HepG2 (cell line): ENCODE results near the gene ADORA3. TPM values are rescaled to one million over a fixed set of nuclear protein-coding genes. Genes with fewer than 3 reads are reported as not detected.

Source experiments
- AKAP8 ChIP-seq: sonication (generic); formaldehyde crosslinking; IDR thresholded peaks from 2 replicates; pipeline ENCODE4 v1.5.1; 2020; ENCODE audit warnings: mild to moderate bottlenecking, missing genetic modification reagents
- HDAC2 ChIP-seq: sonication (generic); formaldehyde crosslinking; IDR thresholded peaks from 2 replicates; pipeline ENCODE4 v1.4.0; 2020; ENCODE audit warnings: missing genetic modification reagents
- NBN ChIP-seq: fragments of 450-650 bp; conservative IDR thresholded peaks from 2 replicates; pipeline ENCODE4 v1.6.1; 2017
- NONO ChIP-seq, 2 experiments: fragments of 450-650 bp in 1 of 2; sonication (generic) in 1 of 2; formaldehyde crosslinking in 1 of 2; IDR thresholded peaks in 1 of 2; conservative IDR thresholded peaks in 1 of 2; 2 replicates each; pipeline versions ENCODE4 v1.6.1 to v1.8.0; 2017 to 2022; ENCODE audit warnings: mild to moderate bottlenecking in 1 of 2, missing genetic modification reagents in 1 of 2, moderate library complexity in 1 of 2
- RAD21 ChIP-seq: fragments of 450-650 bp; formaldehyde crosslinking; IDR thresholded peaks from 2 replicates; pipeline ENCODE4 v1.5.0; 2020; ENCODE audit warnings: mild to moderate bottlenecking
- RFXAP ChIP-seq: sonication (generic); formaldehyde crosslinking; IDR thresholded peaks from 2 replicates; pipeline ENCODE4 v1.4.0; 2020; ENCODE audit warnings: missing genetic modification reagents, borderline replicate concordance
- SALL1 ChIP-seq: sonication (generic); formaldehyde crosslinking; IDR thresholded peaks from 2 replicates; pipeline ENCODE4 v1.8.0; 2022; ENCODE audit warnings: mild to moderate bottlenecking, missing genetic modification reagents
- SOX5 ChIP-seq: IDR thresholded peaks from 2 replicates; pipeline ENCODE4 v1.6.1; 2016; ENCODE audit warnings: borderline replicate concordance
- SP140L ChIP-seq: sonication (generic); formaldehyde crosslinking; IDR thresholded peaks from 2 replicates; pipeline ENCODE4 v1.4.0; 2020; ENCODE audit warnings: missing genetic modification reagents, borderline replicate concordance
- STAT5B ChIP-seq: sonication (generic); formaldehyde crosslinking; IDR thresholded peaks from 2 replicates; pipeline ENCODE4 v1.4.0; 2020; ENCODE audit warnings: missing genetic modification reagents
- ZC3H4 ChIP-seq: sonication (generic); formaldehyde crosslinking; IDR thresholded peaks from 2 replicates; pipeline ENCODE4 v1.4.0; 2020; ENCODE audit warnings: missing genetic modification reagents, borderline replicate concordance
- ZFP90 ChIP-seq: sonication (generic); formaldehyde crosslinking; IDR thresholded peaks from 2 replicates; pipeline ENCODE4 v1.8.0; 2022; ENCODE audit warnings: missing genetic modification reagents, mild to moderate bottlenecking, inconsistent platforms, borderline replicate concordance
- ZNF274 ChIP-seq: sonication (generic); formaldehyde crosslinking; IDR thresholded peaks from 2 replicates; pipeline ENCODE4 v1.5.1; 2020; ENCODE audit warnings: mild to moderate bottlenecking, missing genetic modification reagents
- ZNF431 ChIP-seq: sonication (generic); formaldehyde crosslinking; IDR thresholded peaks from 2 replicates; pipeline ENCODE4 v1.9.0; 2022; ENCODE audit warnings: missing genetic modification reagents, low read depth, mild to moderate bottlenecking, borderline replicate concordance
- ZNF558 ChIP-seq: sonication (generic); formaldehyde crosslinking; IDR thresholded peaks from 2 replicates; pipeline ENCODE4 v1.9.0; 2022; ENCODE audit warnings: mild to moderate bottlenecking, missing genetic modification reagents, borderline replicate concordance
- ZNF720 ChIP-seq: sonication (generic); formaldehyde crosslinking; IDR thresholded peaks from 2 replicates; pipeline ENCODE4 v1.4.0; 2020; ENCODE audit warnings: missing genetic modification reagents
- polyA plus RNA-seq, 8 experiments: library from polyadenylated mRNA; depleted of rRNA in 3 of 8; stranded (reverse) in 7 of 8; unstranded in 1 of 8; fragments of >200 nt; fragmentation: Illumina TruSeq in 4 of 8; extraction: Trizol in 4 of 8; gene quantifications; 2 replicates each; pipeline versions ENCODE4 v1.2.1 to v1.2.3, GENCODE V29; 2011 to 2016; ENCODE audit warnings: low read depth in 4 of 8, missing spikeins in 1 of 8, mixed read lengths in 1 of 8; ENCODE audit not compliant: insufficient read depth in 1 of 8
- total RNA-seq, 5 experiments: library from RNA; depleted of rRNA; stranded (reverse); fragments of >200 nt; fragmentation: Illumina TruSeq; extraction: Trizol; gene quantifications; 2 replicates each; pipeline ENCODE4 v1.2.3, GENCODE V29; 2016; ENCODE audit warnings: low read depth in 1 of 5
- TF ChIP-seq, protein P1 (sequence below): sonication (generic); formaldehyde crosslinking; IDR thresholded peaks from 2 replicates; pipeline ENCODE4 v1.4.0; 2020; ENCODE audit warnings: missing genetic modification reagents
- TF ChIP-seq, protein P2 (sequence below): IDR thresholded peaks from 2 replicates; pipeline ENCODE4 v1.6.1; 2012; ENCODE audit warnings: inconsistent platforms
- TF ChIP-seq, protein P3 (sequence below), 2 experiments: sonication (generic) in 1 of 2; formaldehyde crosslinking in 1 of 2; IDR thresholded peaks; 2 replicates each; pipeline versions ENCODE4 v1.4.0 to v1.6.1; 2016 to 2020; ENCODE audit warnings: borderline replicate concordance in 1 of 2, low read depth in 1 of 2, mild to moderate bottlenecking in 1 of 2, missing genetic modification reagents in 1 of 2
- TF ChIP-seq, protein P4 (sequence below): IDR thresholded peaks from 2 replicates; pipeline ENCODE4 v1.6.1; 2016; ENCODE audit warnings: missing compliant biosample characterization, missing genetic modification reagents, borderline replicate concordance

ADORA3 gene
- total and polyA plus RNA-seq, 2 of the 13 experiments (the other 11 are each of a cell fraction or from before 2014, with no cell fraction given), result not detected

DNA sequence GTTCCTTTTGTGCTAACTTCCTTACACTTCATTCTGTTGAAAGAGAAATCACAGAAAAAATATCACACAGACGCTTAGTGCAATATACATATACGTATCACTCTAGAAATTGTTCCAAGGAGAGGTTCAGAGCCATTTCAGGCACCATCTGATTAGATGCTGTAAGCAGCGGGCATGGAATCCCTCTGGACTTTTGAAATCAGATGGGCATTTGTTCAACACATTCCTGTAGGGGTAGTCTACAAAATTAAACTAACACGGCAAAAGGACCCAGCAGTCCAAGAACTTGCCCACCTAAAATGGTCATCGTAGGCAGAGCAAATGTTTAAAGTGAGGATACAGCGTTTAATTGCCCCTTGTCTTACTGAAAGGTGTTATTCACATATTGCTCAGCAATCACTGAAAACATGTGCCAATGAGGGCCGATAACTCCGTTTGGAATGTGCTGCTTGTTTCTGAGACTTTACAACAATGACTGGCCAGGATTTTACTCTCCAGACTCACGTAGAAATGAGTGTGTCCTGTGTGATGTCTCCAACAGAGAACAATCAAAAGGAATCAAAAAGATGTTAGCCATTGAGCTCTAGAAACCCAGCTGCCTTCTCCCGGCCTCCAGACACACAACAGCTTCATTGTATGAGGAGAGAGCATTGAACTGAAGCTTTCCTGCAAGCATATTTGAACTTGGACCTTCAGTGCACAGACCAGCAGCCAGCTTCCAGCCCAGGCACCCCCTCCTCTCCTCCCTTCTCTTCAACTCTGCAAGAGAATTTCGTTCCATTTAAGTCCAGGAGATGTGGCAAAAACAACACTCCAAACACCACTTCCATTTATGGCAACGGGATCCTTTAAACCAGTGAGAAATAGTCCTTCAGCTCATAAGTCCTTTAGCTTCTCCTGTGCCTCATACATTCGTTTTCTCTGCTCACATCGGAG is 32.1 kb upstream of the ADORA3 start (continued):
- TF ChIP-seq, protein P1, sequence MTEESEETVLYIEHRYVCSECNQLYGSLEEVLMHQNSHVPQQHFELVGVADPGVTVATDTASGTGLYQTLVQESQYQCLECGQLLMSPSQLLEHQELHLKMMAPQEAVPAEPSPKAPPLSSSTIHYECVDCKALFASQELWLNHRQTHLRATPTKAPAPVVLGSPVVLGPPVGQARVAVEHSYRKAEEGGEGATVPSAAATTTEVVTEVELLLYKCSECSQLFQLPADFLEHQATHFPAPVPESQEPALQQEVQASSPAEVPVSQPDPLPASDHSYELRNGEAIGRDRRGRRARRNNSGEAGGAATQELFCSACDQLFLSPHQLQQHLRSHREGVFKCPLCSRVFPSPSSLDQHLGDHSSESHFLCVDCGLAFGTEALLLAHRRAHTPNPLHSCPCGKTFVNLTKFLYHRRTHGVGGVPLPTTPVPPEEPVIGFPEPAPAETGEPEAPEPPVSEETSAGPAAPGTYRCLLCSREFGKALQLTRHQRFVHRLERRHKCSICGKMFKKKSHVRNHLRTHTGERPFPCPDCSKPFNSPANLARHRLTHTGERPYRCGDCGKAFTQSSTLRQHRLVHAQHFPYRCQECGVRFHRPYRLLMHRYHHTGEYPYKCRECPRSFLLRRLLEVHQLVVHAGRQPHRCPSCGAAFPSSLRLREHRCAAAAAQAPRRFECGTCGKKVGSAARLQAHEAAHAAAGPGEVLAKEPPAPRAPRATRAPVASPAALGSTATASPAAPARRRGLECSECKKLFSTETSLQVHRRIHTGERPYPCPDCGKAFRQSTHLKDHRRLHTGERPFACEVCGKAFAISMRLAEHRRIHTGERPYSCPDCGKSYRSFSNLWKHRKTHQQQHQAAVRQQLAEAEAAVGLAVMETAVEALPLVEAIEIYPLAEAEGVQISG, result peak; percentile 50; the same call in 1 of the 2 replicates
- TF ChIP-seq STAT5B (no peak), SP140L (CRISPR knock-in tag) (no peak), ZNF720 (no peak), NBN (no peak), NONO (IDR thresholded peaks at IDR 0.05) (no peak), NONO (CRISPR knock-in tag; conservative IDR thresholded peaks at IDR 0.05) (no peak), ZNF274 (no peak), ZNF558 (no peak), HDAC2 (peak; percentile 67; the same call in 1 of the 2 replicates), SALL1 (CRISPR knock-in tag) (peak; percentile 96), ZNF431 (CRISPR knock-in tag) (no peak), RAD21 (CRISPR knock-in tag) (peak; percentile 31; the same call in 1 of the 2 replicates), SOX5 (CRISPR knock-in tag) (peak; percentile 78), RFXAP (CRISPR knock-in tag) (no peak), ZC3H4 (no peak), AKAP8 (CRISPR knock-in tag) (no peak), ZFP90 (no peak)
- TF ChIP-seq, protein P2, sequence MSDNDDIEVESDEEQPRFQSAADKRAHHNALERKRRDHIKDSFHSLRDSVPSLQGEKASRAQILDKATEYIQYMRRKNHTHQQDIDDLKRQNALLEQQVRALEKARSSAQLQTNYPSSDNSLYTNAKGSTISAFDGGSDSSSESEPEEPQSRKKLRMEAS, result no peak
- TF ChIP-seq, protein P3, sequence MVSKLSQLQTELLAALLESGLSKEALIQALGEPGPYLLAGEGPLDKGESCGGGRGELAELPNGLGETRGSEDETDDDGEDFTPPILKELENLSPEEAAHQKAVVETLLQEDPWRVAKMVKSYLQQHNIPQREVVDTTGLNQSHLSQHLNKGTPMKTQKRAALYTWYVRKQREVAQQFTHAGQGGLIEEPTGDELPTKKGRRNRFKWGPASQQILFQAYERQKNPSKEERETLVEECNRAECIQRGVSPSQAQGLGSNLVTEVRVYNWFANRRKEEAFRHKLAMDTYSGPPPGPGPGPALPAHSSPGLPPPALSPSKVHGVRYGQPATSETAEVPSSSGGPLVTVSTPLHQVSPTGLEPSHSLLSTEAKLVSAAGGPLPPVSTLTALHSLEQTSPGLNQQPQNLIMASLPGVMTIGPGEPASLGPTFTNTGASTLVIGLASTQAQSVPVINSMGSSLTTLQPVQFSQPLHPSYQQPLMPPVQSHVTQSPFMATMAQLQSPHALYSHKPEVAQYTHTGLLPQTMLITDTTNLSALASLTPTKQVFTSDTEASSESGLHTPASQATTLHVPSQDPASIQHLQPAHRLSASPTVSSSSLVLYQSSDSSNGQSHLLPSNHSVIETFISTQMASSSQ (IDR thresholded peaks at IDR 0.05; ENCODE audit: low read depth), result no peak
- TF ChIP-seq, protein P3 (CRISPR knock-in tag; IDR thresholded peaks at IDR 0.05; ENCODE audit: borderline replicate concordance), result no peak; the same call in 1 of the 2 replicates
- TF ChIP-seq, protein P4, sequence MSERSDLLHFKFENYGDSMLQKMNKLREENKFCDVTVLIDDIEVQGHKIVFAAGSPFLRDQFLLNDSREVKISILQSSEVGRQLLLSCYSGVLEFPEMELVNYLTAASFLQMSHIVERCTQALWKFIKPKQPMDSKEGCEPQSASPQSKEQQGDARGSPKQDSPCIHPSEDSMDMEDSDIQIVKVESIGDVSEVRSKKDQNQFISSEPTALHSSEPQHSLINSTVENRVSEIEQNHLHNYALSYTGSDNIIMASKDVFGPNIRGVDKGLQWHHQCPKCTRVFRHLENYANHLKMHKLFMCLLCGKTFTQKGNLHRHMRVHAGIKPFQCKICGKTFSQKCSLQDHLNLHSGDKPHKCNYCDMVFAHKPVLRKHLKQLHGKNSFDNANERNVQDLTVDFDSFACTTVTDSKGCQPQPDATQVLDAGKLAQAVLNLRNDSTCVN (CRISPR knock-in tag), result peak; percentile 96
